Stimulated activated naive CD4-positive, alpha-beta T cell (primary cell): ENCODE data around the gene MEGF9.
"Not testable (repeated sequence)": the region's sequence is repeated elsewhere in the genome, so short reads cannot be mapped to it uniquely, and the experiment has no call there.

Experiments
- DNase-seq, 6 experiments: peaks; one replicate each; lab custom pipeline; 2025; lab: John Stamatoyannopoulos, UW

MEGF9 gene

DNA sequence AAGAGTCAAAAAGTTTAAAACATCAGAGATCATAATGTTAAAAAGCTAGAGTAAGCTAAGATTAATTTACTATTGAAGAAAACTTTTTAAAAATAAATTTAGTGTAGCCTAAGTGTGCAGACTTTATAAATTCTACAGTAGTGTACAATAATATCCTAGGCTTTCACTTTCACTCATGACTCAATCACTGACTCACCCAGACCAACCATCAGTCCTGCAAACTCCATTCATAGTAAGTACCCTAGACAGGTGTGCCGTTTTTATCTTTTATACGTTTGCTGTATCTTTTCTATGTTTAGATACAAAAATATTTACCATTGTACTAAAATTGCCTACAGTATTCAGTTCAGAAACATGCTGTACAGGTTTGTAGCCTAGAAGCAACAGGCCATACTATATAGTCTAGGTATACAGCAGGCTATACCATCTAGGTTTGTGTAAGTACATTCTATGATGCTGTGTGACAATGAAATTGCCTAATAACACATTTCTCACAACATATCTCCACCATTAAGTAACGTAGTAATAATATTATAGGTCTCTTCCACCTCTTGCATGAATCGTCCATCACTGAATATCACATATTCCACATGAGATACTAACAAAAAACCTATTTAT, 59.2 kb downstream of the MEGF9 start:
- DNase-seq, result no peak

DNA sequence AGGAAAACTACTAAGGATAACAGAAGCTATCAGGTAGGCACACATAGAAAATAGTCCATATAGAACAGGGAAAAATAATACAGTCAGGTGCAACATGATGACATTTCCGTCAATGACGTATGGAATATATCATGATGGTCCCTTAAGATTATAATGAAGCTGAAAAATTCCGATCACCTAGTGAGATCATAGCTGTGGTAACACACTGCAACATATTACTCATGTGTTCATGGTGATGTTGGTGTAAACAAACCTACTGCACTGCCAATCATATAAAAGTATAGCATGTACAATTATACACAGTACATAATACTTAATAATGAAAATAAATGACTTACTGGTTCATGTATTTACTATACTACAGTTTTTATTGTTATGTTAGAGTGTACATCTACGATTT, 60.0 kb downstream of the MEGF9 start:
- no peak for DNase-seq

DNA sequence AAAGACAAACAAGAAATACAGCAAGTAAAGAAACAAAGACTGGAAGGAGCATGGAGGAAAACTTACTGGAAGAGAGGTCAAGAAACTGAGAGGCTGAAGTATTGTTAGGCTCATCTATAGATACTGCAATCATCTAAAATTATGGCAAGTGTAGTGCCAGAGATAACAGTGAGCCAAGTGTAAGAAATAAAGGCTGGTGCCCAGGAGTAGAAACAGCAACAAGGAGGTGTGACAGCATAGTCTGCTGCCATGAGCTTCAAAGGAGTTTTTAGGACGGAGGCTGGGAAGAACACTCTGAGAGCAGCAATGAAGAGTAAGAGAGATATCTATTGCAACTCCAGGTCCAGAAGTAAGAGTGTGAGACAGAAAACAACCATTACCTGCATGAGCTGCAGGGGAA, 60.5 kb downstream of the MEGF9 start:
- DNase-seq, result no peak

DNA sequence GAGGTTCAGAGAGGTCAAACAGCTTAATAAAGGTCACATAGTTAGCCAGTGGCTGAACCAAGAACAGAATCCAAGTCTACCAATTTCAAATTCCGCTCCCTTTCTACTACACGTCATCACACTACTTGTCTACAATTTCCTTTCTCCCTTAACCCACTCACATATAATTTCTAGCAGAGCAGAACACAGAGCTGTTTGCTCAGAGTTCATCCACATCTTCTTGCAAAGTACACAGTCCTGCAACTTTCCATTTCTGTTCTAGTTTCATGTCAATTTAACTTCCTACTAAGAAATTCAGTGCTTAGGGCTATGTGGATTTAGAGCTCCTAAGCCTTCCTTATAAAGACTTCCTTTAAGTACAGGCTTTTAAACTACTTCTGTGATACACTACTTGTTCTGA, 61.3 kb downstream of the MEGF9 start:
- no peak for DNase-seq

DNA sequence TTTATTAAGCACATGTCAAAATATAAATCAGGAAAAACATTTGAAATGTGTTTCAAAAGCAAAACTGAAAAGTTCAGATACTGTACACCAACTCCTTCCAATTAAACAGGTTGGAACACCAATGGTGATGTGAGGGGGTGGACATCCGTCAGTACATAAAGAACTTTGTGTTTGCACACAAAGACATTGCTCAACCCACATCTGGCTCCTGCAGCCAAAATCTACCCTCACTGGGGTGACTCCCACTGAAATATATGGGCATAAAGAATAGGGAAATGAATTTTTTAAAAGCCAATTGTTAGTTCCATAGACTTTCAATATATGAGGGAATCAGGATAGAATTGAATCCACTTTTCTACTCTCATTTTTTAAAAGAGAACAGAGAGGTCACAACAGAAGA, 63.9 kb downstream of the MEGF9 start:
- no peak for DNase-seq

DNA sequence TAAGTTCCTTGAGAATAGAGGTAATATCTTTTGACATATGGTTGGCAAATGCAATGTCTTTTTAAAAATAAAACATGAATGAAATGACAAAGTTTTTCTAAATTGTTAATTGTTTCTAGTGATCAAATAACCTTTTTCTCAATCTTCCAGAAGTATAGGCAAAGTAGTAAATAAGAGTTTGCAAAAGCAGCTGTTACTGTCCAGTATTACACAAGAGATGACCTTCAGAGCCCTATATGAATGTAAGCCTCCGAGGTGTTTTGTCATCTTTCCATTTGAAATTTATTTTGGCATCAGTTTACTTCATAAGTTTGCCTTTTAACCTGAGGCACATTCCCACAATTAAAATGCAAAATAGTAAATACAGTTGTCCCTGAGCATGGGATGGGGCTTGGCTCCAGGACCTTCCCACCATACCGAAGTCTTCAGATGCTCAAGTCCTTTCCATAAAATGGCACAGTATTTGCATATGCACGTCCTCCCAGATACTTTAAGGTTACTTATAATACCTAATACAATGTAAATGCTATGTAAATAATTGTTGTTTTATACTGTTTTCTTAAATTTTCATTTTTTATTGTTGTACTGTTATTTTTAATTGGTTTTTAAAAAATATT, 65.6 kb downstream of the MEGF9 start:
- no peak for DNase-seq

DNA sequence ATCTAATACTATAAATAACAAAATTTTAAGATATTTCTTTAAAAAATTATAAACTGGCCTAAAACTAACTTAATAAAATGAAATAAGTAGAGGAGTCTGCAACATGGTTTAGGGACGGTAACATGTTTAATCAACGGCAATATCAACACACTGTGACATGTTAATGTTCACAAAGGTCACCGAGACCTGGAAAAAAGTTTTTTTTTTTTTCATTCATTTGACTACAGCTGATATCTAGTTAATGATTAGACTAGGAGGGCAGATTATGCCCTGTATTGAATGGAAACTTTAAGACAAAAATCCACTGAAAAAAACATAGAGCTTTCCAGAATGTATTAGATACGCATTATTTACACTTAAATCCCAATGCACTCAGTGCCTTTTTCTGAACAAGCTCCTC, 67.3 kb downstream of the MEGF9 start:
- DNase-seq, result no peak

DNA sequence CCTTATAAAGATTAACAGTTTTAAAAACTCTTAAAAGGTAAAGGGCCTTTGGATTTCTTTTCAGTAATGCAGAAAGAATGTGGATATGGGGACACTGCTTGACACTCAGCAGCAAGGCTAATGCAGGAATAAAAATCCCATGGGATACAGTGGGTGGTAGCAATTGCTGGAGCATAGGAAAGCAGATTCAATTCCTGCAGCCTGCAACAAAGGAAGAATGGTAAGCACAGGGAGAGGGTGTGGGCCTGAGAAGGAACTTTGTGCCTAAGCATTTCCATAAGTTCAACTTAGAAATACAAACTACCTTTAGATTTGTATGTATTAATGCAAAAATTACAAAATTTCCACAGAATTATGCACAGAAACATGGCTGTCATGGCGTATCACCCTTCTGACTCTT, 68.5 kb downstream of the MEGF9 start:
- DNase-seq, result no peak

DNA sequence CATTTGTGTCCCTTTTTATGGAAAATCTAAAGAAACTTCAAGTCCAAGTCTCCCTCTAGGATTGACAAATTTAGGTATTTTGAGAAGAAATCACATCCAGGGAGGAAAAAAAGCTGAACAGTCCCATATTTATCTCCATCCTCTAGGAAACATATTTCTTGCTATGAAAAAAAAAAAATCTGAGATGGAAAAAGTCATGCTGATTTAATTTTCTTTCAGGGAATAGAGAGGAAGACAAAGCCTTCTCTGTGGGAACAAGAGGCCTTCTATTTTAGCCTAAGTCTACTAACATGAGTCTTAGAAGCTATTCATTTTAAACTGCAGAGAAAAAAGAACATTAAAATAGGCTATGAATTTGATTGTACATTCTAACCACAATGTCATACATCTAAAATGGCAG, 71.2 kb downstream of the MEGF9 start:
- no peak for DNase-seq

DNA sequence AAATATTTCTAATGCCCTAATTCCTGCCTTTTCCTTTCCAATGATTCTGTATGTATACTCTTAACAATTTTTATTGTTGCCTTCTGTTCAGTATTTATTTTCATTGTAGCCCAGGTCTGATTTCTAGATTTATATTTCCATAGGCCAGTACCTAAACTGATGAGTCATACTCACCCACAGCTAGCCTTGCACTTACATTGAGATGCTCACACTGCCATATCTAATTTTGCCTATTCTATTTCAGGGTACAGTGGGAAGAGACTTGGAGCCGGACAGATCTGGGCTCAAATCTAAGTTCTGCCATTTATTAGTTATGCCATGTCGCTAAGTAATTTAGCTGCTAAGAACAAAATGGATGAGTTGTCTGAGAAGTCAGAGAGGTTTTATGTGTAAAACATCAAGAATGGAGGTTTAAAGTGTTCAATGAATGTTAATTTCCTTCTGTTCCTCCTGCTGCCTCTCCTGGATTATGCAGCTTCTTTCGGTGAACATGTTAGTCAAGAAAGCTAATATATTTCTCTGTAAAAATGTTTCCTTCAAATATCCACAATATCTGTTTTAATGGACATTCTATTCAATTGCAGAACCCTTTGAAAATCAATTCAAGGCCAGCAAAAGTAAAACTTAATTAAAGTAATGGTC, 72.0 kb downstream of the MEGF9 start:
- DNase-seq, result no peak

DNA sequence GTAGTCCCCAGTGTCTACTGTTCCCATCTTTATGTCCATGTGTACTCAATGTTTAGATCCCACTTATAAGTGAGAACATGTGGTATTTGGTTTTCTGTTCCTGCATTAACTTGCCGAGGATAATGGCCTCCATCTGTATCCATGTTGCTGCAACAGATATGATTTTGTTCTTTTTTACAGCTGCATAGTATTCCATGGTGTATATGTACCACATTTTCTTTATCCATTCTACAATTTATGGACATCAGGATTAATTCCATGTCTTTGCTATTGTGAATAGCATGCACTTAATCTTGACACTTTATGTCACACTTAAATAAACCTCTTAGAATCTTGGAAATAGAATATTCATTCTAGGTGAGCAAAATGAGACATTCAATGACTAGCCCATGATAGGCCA, 73.4 kb downstream of the MEGF9 start:
- not testable (repeated sequence) for DNase-seq

DNA sequence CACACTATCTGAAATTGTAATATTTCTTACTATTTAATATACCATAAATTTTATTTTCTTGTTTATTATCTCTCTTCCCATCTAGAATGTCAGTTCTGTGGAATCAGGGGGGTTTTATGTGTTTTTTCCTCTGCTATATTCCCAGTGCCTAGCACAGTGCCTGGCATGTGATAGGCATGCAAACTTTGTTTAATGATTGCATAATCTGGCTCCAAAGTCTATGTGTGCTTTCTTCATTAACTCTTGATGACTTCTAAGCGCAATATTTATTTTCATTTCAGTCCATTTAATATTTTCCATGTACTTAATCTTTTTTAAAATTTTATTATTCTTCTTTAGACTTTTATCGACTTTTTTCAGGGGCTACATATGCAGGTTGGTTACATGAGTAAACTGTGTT, 73.9 kb downstream of the MEGF9 start:
- DNase-seq, result no peak

DNA sequence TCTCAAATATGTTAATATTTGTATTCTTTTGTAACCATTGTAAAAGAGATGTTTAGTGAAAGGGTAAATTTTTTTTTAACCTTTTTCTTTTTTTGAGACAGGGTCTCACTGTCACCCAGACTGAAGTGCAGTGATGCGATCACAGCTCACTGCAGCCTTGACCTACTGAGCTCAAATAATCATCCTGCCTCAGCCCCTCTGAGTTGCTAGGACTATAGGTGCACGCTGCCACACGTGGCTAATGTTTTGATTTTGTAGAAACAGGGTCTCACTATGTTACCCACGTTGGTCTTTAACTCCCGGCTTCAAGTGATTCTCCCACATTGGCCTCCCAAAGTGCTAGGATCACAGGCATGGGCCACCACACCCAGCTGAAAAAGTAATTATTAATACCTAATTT, 76.4 kb downstream of the MEGF9 start:
- DNase-seq, result no peak

DNA sequence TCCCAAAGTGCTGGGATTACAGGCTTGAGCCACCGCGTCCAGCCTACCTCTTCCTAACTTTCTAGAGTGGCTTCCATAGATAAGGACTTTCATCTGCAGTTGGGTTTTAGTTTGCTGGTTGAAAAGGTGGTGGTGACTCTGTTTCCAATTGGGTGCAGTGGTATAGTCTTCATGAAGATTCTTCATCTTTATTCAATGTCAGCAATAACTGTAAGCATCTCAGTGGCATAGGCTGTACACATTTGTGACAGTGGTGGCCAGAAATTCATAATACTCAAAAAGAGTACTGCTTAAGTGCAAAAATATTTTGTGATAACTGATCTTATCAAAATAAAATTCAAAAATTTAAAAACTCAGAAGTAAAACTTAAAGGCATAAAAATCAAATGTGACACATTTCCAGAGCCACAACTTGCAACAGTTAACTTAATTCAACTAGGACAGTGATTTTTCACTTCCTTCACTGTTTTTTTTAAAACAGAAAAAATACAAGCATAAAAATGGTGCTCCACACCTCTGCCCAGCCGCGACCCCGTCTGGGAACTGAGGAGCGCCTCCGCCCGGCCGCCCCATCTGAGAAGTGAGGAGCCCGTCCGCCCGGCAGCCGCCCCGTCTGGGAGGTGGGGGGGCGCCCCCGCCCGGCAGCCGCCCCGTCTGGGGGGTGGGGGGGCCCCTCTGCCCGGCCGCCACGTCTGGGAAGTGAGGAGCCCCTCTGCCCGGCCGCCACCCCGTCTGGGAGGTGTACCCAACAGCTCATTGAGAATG, 77.9 kb downstream of the MEGF9 start:
- no peak for DNase-seq

DNA sequence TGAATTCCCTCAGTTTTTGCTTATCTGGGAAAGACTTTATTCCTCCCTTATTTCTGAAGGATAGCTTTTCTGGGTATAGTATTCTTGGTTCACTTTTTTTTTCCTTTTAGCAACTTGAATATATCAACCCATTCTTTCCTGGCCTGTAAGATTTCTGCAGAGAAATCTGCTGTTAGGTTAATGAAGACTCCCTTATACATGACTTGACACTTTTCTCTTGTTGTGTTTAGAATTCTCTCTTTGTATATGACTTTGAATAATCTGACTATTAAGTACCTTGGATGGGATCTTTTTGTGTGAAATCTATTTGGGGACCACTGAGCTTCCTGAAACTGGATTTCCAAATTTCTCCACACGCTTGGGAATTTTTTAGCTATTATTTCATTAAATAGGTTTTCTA, 79.3 kb downstream of the MEGF9 start:
- DNase-seq, result no peak

DNA sequence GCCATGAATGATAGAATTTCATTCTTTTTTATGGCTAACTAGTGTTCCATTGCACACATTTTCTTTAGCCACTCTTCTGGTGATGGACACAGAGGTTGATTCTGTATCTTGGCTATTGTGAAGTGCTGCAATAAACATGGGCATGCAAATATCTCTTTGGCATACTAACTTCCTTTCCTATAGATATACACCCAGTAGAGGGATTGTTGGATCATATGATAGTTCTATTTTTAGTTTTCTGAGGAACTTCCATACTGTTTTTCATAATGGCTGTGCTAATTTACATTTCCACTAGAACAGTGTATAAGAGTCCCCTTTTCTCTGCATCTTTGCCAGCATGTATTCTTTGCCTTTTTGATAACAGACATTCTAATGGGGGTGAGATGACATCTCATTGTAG, 83.9 kb downstream of the MEGF9 start:
- DNase-seq, result no peak

DNA sequence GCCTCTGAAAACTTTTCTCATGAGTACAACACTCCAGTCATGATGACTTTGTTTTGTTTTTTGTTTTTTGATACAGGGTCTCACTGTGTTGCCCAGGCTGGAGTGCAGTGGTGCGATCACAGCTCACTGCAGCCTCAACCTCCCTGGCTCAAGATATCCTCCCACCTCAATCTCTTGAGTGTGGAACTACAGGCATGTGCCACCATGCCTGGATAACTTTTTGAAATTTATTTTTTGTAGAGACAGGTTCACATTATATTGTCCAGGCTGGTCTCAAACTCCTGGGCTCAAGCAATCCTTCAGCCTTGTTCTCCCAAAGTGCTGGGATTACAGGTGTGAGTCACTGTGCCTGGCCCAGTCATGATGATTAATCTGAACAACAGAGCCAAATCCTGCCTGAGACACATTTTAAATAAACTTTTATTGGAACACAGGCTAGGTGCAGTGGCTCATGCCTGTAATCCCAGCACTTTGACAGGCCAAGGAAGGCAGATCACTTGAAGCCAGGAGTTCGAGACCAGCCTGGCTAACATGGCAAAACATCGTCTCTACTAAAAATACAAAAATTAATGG, 85.3 kb downstream of the MEGF9 start:
- not testable (repeated sequence) for DNase-seq

DNA sequence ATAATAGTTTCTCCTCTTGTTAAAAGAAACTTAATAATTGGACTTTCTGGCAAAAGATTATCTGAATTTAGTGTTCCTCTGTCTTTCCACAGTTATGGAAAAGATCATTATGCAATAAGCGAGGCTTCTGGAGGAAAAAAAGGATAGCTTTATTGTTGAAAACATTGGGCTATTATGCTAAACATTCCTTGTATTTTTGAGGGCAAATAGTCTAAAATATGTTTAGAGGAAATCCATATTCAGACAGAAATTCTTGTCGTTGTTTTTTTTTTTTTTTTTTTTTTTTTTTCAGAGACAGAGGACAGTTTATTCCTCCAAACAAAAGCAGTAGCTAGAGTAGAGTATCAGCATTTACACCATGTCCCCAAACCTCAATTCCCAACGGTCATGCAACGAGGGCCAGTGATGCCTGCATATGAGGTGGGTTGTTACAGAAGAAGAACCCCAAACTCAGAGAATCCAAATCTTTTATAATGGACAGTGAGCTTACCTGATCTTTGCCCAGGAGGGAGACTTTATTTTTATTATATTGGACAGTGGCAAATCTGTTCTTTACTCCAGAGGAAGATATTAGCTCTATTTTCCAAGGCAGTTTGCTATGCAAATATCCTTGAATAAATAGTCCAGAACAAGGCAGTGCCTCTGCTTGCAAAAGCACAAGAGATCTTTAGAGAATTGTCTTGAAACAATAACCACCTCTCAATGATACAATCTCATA, 85.9 kb downstream of the MEGF9 start:
- DNase-seq, result no peak

DNA sequence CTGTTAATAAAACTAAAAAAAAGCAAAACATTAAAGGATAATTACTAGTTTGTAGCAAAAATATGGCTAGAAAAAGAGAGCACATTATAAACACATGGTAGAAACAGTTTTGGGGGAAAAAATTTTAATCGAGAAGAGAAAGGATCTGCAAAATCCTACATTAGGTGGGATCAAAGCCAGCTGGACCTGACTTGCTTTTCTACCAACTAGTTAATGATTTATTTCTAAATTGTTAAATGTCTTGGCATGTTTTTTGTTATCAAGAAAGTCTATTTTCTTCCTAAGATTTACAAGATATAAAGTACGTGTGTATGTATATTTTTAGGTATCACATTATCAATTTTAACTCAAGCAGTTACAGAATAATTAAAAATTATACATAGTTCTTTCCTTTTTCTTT, 87.2 kb downstream of the MEGF9 start:
- no peak for DNase-seq

DNA sequence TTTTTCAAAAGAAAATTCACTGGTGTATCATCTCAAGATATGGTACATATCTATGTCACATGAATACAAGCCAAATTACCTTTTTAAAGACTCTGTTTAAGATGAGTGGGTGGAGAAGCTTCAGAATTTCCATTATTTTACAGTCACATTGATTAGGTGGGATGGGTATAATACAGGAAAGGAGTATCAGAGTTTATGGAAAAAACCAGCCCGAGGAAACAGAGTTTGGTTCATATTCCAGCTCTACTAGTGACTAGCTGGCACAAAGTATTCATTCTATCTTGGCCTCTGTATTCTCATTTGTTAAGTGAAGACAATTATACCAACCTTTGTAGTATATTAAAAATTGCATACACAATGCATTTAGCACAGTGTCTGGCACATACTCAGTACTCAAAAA, 87.8 kb downstream of the MEGF9 start:
- DNase-seq, result no peak

DNA sequence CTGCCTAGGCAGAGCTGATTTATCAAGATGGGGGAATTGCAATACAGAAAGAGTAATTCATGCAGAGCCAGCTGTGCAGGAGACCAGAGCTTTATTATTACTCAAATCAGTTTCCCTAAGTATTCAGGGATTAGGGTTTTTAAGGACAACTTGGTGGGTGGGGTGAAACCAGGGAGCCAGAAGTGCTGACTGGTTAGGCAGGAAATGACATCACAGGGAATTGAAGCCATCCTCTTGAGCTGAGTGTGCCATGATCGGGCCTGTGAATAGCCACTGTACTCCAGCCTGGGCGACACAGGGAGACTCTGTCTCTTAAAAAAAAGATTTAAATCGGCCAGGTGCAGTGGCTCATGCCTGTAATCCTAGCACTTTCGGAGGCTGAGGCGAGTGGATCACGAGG, 89.0 kb downstream of the MEGF9 start:
- no peak for DNase-seq

DNA sequence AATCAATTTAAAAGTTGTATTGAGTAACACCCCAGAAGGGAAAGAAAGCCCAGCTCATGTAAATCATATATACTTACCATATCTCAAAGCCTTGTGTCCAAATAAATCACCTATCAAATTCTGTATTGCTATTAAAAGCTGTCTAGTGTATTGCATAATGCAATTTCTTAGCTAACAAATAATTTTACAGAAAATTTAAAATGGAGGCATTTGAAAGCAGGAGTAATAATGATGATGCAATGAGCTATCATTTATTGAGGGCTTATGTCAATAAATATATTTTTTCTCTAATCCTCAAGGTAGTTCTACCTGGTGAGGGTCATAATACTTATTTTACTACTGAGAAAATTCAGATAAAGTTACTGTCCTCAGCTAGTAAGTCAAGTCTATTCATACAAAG, 91.5 kb downstream of the MEGF9 start:
- DNase-seq, result no peak
